Erythroblast (primary cell): ENCODE results near the gene STK38.

Source experiments
- GATA1 ChIP-seq: IDR thresholded peaks from 2 replicates; pipeline ENCODE4 v1.6.1; 2011; ENCODE audit warnings: low read depth, mild to moderate bottlenecking, control low read depth, low read length, moderate library complexity
- POLR2A ChIP-seq: IDR thresholded peaks from 2 replicates; pipeline ENCODE4 v1.6.1; 2011; ENCODE audit warnings: mild to moderate bottlenecking, low read length

GRCh38 chr6:36592221-36592655 is 45.0 kb upstream of the STK38 start:
- TF ChIP-seq POLR2A (no peak), GATA1 (no peak)
